Activated CD8-positive, alpha-beta memory T cell treated with anti-CD3 and anti-CD28 coated beads, Interleukin-2, amount 50 U/mL, for 4 hours (primary cell): ENCODE data around the gene TOB2.
A peak's percentile ranks its signal among the peaks of the same experiment; 100 is the strongest.

ENCODE experiments used
- DNase-seq: peaks from one replicate; pipeline ENCODE4 v3.0.0-alpha.2; 2020

Gene TOB2

GRCh38 chr22:41446639-41447434, at the start of gene TOB2:
TSS of gene TOB2 (minus strand) at chr22:41446801. CDS start at chr22:41437345, 9,456 bp downstream.
- peak; percentile 94 for DNase-seq

GRCh38 chr22:41491374-41492100, 44.9 kb upstream of the TOB2 start:
- DNase-seq, result no peak

GRCh38 chr22:41488596-41489385, 42.2 kb upstream of the TOB2 start:
- DNase-seq, result no peak

GRCh38 chr22:41488076-41488475, 41.5 kb upstream of the TOB2 start:
- no peak for DNase-seq

GRCh38 chr22:41487037-41487935, 40.7 kb upstream of the TOB2 start:
- no peak for DNase-seq

- no peak for DNase-seq
These were observed 38.4 kb upstream of the TOB2 start for GRCh38 chr22:41485033-41485432.

GRCh38 chr22:41482319-41482935, 35.8 kb upstream of the TOB2 start:
- DNase-seq, result no peak

- no peak for DNase-seq
These were observed 35.3 kb upstream of the TOB2 start for GRCh38 chr22:41481925-41482318.

- no peak for DNase-seq
These were observed 34.7 kb upstream of the TOB2 start for GRCh38 chr22:41481131-41481830.

GRCh38 chr22:41480397-41480735, 33.8 kb upstream of the TOB2 start:
- no peak for DNase-seq

- no peak for DNase-seq
These were observed 33.2 kb upstream of the TOB2 start for GRCh38 chr22:41479671-41480396.

GRCh38 chr22:41478891-41479521, 32.4 kb upstream of the TOB2 start:
- no peak for DNase-seq

- DNase-seq, result no peak
These were observed 31.9 kb upstream of the TOB2 start for GRCh38 chr22:41478473-41478872.

- no peak for DNase-seq
These were observed 28.4 kb upstream of the TOB2 start for GRCh38 chr22:41474872-41475451.

GRCh38 chr22:41471568-41471967, 25.0 kb upstream of the TOB2 start:
- no peak for DNase-seq

- no peak for DNase-seq
These were observed 24.3 kb upstream of the TOB2 start for GRCh38 chr22:41470886-41471285.

- DNase-seq, result no peak
These were observed 22.7 kb upstream of the TOB2 start for GRCh38 chr22:41469218-41469851.

- peak; percentile 98 for DNase-seq
These were observed 22.0 kb upstream of the TOB2 start, which contains the start of the genes ACO2 and PHF5A for GRCh38 chr22:41468381-41469217. TSS of gene ACO2 (plus strand) at chr22:41469117. CDS start at chr22:41469147, 30 bp downstream. TSS of gene PHF5A (minus strand) at chr22:41468692. CDS start at chr22:41468653, 39 bp downstream.
